Right forelimb (tissue), 1 donor: ENCODE measurements around the gene RNF220.

Source experiments
- DNase-seq: peaks from one replicate; pipeline ENCODE4 v3.0.0-alpha.2; 2018

RNF220 gene

GRCh38 chr1:44641126-44642102 is 236.4 kb downstream of the RNF220 start:
- no peak for DNase-seq

GRCh38 chr1:44642255-44642654 is 237.2 kb downstream of the RNF220 start:
- DNase-seq = no peak

- no peak for DNase-seq
Measured at GRCh38 chr1:44642925-44643324, 237.9 kb downstream of the RNF220 start.

GRCh38 chr1:44643721-44644334 is 238.8 kb downstream of the RNF220 start:
- no peak for DNase-seq

GRCh38 chr1:44644806-44645205 is 239.8 kb downstream of the RNF220 start:
- no peak for DNase-seq

- DNase-seq = no peak
Measured at GRCh38 chr1:44645476-44646244, 240.6 kb downstream of the RNF220 start.

GRCh38 chr1:44646261-44647110 is 241.4 kb downstream of the RNF220 start:
- DNase-seq = no peak

- no peak for DNase-seq
Measured at GRCh38 chr1:44647896-44648295, 242.8 kb downstream of the RNF220 start.

- no peak for DNase-seq
Measured at GRCh38 chr1:44648529-44649250, 243.6 kb downstream of the RNF220 start.

- no peak for DNase-seq
Measured at GRCh38 chr1:44649788-44650158, 244.7 kb downstream of the RNF220 start.

- DNase-seq = no peak
Measured at GRCh38 chr1:44650159-44650831, 245.2 kb downstream of the RNF220 start.

GRCh38 chr1:44651069-44651468 is 246.0 kb downstream of the RNF220 start:
- DNase-seq = no peak

- DNase-seq = peak; percentile 87
Measured at GRCh38 chr1:44652445-44653106, 247.5 kb downstream of the RNF220 start.

GRCh38 chr1:44653107-44653964 is 248.3 kb downstream of the RNF220 start:
- no peak for DNase-seq

GRCh38 chr1:44654621-44655187 is 249.6 kb downstream of the RNF220 start:
- no peak for DNase-seq

GRCh38 chr1:44655609-44656008 is 250.6 kb downstream of the RNF220 start:
- DNase-seq = no peak

- DNase-seq = no peak
Measured at GRCh38 chr1:44659566-44659965, 254.5 kb downstream of the RNF220 start.

- DNase-seq = peak; percentile 76
Measured at GRCh38 chr1:44660176-44660575, 255.1 kb downstream of the RNF220 start.
